Measurements from ENCODE around the gene DAB2IP.
"Not testable (repeated sequence)": the region's sequence is repeated elsewhere in the genome, so short reads cannot be mapped to it uniquely, and the experiment has no call there.

The DAB2IP gene

GRCh38 chr9:121651295-121652020 lies at the start of gene DAB2IP:
TSS of gene DAB2IP (plus strand) at chr9:121651634. CDS start at chr9:121651776, 142 bp downstream.
- DNase-seq = peak in 41 of 56 donors; percentile 31 to 84 (median 54)

GRCh38 chr9:121603028-121603427 lies 48.4 kb upstream of the DAB2IP start:
- DNase-seq = no peak

- DNase-seq = peak in 3 of 56 donors; percentile 23 to 42 (median 34)
These were observed 47.2 kb upstream of the DAB2IP start for GRCh38 chr9:121604242-121604641.

GRCh38 chr9:121604654-121605053 lies 46.8 kb upstream of the DAB2IP start:
- DNase-seq = peak in 8 of 56 donors; percentile 10 to 42 (median 29)

DNA sequence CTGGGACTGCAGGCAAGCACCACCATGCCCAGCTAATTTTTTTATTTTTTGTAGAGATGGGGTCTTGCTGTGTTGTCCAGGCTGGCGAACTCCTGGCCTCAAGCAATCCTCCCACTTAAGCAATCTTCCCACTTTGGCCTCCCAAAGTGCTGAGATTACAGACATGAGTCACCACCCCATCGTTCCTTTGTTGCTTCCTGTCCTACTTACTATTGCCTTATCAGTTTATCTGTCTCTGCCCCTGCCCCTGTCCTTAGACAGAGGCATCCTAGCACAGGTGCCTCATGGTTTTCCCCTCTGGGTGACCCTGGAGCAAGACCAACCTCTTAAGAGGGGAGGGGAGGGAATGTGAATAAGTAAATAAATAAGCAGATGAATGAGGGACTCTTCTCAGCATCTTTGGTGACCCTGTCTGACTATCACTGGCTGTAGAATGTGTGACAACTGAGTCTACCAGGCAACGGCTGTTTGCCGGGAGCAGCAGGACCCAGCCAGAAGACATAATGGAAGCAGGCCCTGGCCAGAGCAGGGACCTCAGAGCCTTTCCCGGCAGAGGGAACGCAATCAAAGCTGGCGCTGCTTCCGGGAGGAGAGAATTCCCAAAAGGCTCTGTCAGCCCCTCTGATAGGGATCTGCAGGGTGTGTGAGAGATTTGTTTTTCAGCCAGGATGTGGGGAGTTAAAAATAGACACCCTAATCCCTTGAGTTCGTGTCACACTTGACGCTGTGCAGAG lies 43.8 kb upstream of the DAB2IP start:
- DNase-seq = peak in 2 of 56 donors; percentile 2 to 28

DNA sequence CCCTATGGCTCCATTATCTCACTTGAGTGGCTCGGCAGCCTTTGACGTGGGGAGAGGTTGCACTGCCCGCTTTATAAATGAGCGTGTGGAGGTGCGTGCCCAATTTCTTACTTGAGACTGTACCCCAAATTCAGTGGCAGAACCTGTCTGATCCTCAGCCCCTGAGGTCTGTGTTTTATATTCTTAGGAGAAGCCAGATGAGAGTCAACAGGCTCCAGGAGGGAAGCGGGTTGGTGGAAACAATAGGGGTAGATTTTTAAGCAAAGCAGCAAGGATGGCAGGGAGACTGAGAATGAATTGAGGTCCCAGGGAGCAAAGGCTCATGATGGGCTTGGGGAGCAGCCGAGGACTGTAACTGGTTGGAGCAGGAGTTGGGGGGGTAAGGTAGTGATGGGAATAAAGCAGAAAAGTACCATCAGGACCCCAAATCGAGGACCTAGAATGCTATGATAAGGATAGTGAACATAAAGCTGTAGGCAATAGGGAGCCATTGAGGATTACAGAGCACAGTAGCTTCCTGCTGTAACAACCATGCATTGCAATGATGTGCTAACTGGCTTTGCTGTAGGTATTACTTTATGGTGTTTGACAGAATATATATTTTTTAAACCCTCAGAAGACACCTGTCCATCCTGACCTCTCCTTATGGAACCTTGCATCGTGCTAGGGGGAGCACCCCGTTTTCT lies 43.1 kb upstream of the DAB2IP start:
- no peak for DNase-seq

- DNase-seq = peak in 5 of 56 donors; percentile 23 to 46 (median 32)
These were observed 41.4 kb upstream of the DAB2IP start for GRCh38 chr9:121609822-121610637.

DNA sequence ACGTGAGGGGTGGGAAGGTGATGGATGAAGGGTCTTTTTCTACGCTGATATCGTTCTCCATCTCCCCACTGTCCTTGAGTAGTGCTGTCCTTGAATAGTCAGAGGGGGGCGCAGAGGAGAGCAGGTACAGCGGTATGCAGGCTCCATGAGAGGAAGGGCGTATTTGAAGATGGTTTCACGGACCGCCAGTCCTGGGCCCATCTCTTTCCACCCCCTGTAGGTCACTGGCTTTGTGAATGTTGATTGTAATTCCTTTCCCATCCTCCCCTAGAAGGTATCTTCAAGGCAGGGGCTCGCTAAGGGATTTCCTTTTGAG lies 40.8 kb upstream of the DAB2IP start:
- no peak for DNase-seq

DNA sequence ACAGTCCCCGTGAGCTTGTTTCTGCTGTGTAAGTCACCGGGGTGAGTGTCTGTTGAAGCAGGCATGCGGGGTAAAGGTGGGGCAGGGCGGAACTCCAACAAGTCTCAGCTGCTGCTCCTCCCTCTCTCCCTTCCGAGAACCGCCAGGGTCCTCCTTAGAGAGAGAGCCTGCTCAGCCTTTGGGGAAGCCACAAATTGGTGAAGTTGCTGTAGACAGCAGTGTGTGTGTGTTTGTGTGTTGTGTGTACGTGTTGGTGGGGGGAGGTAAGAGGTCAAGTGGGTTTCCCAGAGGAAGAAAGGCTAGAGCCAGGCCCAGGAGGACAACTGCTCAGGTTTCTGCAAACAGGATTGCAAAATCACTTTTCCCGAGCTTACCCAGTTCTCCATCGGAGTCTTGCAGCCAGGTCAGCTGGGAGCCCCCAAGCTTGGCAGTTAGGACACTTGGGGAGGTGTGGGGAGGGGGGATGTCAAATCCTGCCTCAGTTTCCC lies 38.9 kb upstream of the DAB2IP start:
- no peak for DNase-seq

DNA sequence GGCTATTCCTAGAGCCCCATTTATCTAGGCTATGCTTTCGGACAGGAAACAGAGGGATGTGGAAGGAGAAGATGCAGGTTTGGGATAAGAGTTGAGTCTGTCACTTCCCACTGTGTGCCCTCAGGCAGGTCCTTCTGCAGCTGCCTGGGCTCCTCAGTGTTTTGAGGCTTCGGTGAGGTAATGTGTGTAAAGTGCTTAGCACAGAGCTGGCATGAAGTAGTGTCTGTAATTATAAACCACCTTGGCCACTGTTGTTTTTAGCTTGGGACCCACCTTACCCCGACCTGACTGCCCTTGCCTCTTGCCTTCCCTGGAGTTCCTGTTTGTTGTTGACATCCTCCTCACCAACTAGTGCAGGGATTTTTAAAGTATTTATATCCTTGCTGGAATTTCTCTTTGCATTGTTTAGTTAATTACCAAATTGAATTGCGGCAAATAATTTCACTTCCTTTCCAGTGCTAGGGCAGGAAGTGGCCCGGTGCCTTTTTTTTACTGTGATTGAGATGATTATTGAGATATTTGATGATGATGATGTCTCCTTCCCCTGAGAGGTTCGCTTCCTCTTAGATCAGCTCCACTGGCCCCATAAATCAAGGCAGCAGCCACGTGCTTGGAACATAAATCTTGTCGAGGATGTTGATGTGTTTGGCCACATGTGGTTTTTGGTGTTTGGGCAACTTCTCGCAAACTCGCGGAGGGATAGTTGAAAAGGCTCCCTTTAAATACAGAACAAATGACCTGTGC lies 38.3 kb upstream of the DAB2IP start:
- DNase-seq = no peak

DNA sequence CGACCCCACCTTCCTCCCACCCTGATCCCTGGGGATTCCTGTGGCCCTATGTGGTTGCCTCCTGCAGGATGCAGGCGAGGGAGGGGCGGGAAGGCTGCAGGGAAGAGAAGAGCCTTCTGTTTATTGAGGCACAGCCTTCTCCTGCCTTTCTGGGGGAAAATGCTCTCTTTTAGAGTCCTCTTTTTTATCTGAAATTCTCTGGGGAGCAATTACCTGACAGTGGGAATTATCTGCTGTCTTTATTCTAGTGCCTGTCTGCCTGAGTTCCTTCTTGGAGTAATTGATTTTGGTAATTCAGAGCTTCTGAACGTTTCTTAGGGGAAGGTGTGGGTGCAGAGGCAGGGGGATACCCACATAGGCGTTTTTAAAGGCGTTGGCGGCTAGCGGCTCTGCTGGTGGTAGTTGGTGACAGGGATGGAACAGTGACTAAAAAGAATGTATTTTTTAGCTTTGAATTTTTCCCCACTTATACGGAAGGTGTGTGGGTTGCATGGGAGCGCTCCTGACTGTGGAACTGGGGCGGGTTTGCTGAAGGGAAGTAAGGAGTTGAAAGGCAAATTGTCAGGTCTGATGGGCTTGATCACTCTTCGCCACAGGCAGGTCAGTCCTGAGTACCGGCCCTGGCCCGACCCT lies 35.2 kb upstream of the DAB2IP start:
- peak in 19 of 56 donors; percentile 18 to 77 (median 37) for DNase-seq

GRCh38 chr9:121618504-121618903 lies 32.9 kb upstream of the DAB2IP start:
- no peak for DNase-seq

GRCh38 chr9:121618910-121619309 lies 32.5 kb upstream of the DAB2IP start:
- not testable (repeated sequence) for DNase-seq

GRCh38 chr9:121619545-121620324 lies 31.7 kb upstream of the DAB2IP start:
- DNase-seq = no peak

- DNase-seq = no peak
These were observed 31.1 kb upstream of the DAB2IP start for GRCh38 chr9:121620325-121620673.

DNA sequence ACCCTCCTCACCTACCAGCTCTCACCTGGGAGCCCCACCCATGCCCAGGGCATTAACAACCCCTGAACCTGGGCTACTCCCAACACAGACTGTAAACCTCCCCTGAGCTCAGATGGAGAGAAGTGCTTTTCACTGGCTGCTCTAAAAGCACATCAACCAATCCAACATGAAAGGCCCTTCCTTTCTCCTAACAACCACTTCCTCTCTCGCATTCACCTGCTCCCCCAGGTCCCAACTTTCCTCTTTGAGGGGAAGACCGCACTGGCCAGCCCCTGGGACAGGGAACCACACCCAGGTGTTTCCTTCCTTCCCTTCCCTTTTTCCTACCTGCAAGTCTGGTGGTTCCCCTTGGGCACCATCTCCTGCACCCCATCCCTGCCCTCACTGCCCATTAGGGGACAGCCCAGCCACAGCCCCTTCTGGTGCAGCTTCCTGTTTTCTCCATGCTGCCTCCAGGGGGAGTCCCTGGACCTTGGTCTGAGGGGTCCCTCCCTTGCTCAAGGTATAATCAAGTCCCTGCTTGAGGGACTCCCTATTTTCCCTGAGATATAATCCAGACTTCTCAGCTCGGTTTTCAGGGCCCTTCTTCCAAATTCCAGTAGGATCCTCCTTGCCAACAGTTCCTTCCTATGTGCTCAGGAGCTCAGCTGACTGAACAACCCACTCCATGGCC lies 30.5 kb upstream of the DAB2IP start:
- peak in 2 of 56 donors; percentile 24 to 44 for DNase-seq

DNA sequence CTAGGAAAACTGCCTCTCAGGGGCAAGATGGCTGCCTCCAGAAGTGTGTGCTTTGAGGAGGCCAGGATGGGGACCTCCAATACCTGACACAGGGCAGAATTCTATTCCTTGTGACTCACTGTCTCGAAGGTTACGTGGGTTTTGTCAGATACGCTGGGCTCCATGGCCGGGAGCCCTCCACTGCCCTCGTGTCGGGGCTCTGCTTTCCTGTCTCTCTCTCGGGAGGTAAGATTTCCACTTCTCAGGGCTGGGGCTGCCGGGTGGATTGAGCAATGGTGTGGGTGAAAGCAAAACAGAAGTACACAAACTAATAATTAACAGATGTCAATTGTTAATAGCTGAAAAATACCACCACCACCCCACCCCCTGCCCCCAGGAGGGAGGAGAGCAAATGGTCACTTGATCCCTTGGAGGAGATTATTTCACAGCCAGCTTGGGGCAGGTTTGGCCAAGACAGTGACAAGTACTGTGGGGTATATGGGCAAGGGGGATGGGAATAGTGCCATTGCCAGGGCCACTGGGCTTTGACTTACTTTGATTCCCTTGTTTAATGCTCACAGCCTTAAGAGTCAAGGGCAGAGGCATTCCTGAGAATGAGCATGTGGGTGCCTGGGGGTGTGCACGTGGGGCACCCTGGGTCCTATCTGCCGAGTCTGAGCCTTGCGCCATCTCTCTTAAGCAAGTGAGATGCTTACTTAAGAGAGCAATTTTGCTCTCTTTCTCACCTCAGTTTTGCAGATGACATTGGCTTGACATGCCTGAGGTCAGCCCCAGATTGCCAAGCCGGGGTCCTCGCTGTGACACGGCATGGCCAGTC lies 28.8 kb upstream of the DAB2IP start:
- no peak for DNase-seq

DNA sequence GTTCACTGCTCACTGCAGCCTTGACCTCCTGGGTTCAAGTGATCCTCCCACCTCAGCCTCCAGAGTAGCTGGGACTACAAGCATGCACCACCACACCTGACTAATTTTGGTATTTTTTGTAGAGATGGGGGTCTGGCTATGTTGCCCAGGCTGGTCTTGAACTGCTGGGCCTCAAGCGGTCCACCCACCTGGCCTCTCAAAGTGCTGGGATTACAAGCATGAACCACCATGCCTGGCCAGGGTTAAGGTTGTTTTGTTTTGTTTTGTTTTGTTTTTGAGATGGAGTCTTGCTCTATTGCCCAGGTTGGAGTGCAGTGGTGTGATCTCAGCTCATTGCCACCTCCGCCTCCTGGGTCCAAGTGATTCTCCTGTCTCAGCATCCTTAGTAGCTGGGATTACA lies 28.0 kb upstream of the DAB2IP start:
- not testable (repeated sequence) for DNase-seq
